GM18505 (cell line): ENCODE measurements around the gene CLIP3.
"Not testable (repeated sequence)": the region's sequence is repeated elsewhere in the genome, so short reads cannot be mapped to it uniquely, and the experiment has no call there.

ENCODE experiments used
- ATAC-seq: cut with Tn5 transposase; IDR thresholded peaks from one replicate; pipeline ENCODE4 v1.9.1; 2021; ENCODE audit not compliant: unreplicated experiment
- POLR2A ChIP-seq: IDR thresholded peaks from 4 replicates; pipeline ENCODE4 v1.6.1; 2011; ENCODE audit warnings: borderline replicate concordance; ENCODE audit not compliant: insufficient read depth, insufficient read length; ENCODE audit errors: extremely low read depth

The CLIP3 gene

DNA sequence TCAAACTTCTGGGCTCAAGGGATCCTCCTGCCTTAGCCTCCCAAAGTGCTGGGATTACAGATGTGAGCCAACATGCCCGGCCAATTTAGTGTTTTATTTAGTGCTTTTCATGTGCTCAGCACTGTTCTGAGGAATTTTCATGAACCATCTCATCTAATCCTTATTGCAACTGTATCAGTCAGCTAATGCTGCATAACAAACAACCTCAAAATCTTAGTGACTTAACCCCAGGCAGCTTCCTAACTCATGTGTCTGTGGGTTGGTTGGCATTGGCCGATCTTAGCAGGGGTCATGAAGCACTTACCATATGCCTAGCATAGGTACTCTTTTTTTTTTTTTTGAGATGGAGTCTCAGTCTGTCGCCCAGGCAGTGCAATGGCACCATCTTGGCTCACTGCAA is 43.8 kb downstream of the CLIP3 start:
- ATAC-seq: no peak
- TF ChIP-seq POLR2A: no peak

DNA sequence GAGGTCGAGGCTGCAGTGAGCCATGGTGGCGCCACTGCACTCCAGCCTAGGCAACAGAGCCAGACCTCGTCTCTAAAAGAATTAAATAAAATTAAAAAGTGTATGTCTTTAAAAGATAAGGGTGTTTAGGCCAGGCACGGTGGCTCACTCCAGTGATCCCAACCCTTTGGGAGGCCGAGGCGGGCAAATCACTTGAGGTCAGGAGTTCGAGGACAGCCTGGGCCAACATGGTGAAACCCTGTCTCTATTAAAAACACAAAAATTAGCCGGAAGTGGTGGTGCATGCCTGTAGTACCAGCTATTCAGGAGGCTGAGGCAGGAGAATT is 45.1 kb downstream of the CLIP3 start:
- no peak for TF ChIP-seq POLR2A
- ATAC-seq: no peak

DNA sequence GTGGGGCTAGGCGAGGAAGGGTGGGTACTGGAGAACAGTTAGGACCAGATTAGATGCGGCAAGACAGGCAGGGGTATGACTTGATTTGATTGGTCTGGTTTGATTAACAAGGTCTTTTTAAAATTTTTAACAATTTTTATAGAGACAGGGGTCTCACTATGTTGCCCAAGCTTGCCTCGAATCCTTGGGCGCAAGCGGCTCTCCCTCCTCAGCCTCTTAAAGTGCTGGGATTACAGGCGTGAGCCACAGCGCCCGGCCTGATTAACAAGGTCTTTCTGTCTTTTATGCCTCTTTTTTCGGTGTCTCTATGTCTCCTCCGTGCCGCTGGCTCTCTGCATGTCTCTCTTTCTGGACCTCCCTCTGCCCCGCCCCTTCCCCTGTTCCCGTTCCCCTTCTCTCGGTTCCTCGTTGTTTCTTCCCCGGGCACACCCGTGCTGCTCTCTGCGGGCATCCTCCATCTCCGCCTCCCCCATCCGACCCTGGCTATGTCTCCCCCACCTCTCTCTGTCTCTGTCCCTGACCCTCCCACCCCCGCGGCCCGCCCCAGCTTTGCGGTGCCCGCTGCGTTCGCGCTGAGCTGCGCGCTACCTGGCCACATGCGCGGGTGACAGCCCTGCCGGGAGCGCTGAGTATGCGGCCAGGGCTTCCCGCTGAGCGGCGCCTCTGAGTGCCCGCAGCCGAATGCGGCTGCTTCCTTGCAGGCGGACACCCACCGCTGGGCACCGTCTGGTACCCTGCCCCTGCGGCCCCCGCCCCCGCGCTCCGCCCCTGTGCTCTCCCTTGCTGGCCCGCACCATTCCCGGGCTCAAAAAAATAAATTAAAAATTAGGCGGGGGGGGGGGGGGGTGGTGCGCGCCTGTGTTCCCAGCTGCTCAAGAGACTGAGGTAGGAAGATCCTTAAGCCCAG is 45.8 kb downstream of the CLIP3 start:
- no peak for TF ChIP-seq POLR2A
- no peak for ATAC-seq

DNA sequence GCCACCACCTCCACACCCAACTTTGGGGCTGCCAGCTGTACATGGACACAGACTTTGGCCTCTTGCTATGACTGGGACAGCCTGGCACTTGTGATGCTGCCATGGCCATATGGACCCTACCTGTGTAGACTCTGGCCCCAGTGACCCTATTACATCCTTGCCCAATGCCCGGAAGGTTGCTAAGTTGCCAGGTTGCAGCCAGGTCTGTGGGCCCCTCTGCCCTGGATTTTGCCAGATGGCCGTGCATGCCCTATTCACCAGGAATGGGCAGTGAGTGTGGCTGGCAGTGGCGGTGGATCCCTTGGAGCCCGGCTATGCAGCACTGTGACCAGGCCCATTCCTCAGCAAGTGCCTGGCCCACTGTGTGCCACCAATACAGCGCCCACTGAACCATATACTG is 46.6 kb downstream of the CLIP3 start:
- no peak for ATAC-seq
- no peak for TF ChIP-seq POLR2A

DNA sequence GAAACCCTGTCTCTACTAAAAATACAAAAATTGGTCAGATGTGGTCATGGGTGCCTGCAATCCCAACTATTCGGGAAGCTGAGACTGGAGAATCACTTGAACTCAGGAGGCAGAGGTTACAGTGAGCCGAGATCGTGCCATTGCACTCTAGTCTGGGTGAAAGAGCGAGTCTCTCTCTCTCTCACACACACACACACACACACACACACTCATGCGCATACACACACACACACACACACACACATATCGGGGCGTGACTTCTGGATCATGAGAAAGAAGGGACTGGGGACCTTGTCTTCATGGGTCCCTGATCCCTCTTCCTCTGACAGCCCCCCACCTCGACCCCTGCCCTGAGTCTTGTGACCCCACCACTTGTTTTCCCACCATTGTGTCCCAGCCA is 49.5 kb downstream of the CLIP3 start:
- no peak for TF ChIP-seq POLR2A
- ATAC-seq: no peak

DNA sequence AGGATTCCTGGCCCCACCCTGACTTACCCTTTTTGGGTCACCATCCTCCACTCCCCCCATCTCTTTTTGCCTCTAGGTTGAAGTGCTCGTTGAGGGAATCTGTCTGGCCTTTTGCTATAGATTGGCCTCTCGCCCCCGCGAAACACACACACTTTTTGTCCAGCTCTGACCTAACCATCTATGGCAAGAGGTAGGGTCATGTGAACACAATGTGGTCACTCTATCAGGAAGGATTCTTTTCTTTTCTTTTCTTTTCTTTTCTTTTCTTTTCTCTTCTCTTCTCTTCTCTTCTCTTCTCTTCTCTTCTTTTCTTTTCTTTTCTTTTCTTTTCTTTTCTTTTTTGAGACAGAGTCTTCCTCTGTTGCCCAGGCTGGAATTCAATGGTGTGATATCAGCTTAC is 51.7 kb downstream of the CLIP3 start:
- not testable (repeated sequence) for ATAC-seq

DNA sequence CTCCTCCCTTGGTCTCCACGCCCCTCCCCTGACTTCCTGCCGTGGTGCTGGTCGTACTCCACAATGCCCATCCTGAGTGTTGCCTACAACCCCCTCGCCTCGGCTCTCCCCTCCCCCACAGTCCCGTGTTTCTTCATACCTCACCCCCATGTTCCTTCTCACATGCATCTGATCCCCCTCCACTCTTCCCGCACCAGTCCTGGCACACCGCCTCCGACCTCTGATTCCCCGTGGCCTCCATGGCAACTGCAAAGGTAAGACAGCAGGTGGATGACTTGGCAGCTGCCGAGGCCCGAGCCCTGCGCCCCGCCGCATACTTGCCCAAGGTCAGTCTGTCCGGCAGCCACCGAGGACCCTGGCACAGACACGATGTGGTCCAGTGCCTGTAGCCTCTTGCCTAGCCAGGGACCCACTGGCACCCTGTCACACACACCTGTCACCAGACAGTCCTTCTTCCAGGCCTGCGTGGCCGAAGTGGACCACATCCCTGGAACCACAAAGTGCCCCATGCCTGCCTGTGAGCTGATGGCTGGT is 53.8 kb downstream of the CLIP3 start:
- no peak for ATAC-seq
- no peak for TF ChIP-seq POLR2A

DNA sequence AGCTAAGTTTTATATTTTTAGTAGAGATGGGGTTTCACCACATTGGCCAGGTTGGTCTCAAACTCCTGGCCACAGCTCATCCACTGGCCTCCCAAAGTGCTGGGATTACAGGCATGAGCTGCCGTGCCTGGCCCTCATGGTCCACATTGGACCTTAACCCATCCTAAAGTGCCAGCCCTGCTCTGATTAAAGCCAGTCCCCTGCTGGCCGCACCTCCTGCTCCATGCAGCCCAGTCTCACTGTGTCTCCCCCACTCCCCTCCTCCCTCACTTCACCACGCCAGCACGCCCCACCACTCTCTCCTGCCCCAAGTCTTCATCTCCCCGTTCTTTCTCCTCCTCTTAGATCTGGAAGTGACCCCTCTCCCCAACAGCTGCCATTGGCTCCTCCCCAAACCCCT is 54.4 kb downstream of the CLIP3 start:
- TF ChIP-seq POLR2A: no peak
- ATAC-seq: no peak

DNA sequence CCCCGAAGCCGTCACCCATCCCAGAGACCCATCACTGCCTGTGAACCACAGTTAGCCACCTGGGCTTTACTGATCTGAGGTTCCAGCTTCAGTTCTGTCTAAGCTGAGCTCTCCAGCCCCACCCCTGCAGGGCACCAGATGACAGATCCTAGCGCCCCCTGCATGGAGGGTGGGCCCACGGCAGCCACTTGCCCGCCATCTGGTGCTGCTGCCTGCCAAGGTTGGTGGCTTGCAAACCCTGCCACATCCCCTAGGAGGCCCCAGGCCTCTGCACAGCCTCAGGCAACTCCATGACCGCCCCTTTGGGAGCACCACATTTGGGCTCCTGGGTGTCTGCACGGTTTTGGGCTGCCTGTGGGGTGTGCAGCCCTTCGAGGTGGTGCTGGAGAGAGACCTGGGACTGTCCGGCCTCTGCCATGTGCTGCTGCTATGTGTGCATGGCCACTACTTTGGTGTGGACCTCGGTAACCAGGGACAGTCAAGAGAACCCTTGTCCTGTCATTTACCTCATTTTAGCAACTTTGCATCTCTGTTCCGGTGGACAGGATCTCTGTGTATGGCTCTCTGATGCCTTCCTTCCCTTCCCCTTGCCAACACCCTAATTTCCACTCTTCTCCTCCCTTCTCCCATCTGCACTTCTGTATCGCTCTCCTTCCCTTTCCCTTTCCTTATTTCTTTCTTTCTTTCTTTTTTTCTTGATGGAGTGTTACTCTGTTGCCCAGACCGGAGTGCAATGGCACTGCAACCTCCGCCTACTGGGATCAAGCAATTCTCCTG is 55.0 kb downstream of the CLIP3 start:
- ATAC-seq: no peak
- TF ChIP-seq POLR2A: no peak

DNA sequence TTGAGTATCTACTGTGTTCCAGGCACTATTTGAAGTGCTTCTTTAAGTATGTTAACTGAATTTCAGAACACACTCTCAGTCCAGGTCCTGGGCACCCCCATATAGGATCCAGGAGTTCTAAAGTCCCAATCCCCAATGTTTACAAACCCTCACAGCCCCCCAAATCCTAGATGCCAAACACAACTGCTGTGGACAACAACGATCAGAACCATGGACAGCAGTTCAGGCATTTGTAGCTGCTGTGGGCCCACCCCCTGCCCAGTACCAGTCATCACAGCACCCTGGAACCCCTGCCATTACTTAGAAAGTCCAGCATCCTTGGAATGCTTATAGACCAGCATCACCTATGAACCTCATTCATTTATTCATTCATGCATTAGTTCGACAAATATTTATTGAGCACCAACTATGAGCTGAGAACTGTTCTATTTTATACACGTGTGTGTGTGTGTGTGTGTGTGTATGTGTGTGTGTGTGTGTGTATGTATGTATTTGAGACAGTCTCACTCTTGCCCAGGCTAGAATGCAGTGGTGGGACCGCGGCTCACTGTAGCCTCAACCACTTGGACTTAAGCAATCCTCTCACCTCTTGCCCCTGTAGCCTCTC is 57.0 kb downstream of the CLIP3 start:
- no peak for ATAC-seq
- TF ChIP-seq POLR2A: no peak

DNA sequence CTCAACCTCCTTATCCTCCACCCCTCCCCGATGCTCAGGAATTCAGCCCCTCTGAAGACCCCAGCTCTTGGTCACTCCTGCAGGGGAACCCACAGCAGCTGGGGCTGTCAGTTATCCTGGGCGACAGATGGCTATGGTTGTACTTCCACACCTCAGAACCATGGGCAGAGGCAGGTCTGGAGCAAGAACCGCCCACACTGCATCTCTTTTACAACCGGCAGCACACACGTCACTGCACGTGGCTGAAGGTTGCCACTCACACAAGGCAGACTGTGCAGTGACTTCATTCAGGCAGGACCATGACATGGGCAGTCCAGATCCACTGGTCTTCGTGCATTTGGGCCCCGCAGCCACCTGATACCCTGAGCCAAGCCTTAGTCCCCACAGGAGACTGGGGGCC is 59.2 kb downstream of the CLIP3 start:
- ATAC-seq: no peak
- TF ChIP-seq POLR2A: no peak

DNA sequence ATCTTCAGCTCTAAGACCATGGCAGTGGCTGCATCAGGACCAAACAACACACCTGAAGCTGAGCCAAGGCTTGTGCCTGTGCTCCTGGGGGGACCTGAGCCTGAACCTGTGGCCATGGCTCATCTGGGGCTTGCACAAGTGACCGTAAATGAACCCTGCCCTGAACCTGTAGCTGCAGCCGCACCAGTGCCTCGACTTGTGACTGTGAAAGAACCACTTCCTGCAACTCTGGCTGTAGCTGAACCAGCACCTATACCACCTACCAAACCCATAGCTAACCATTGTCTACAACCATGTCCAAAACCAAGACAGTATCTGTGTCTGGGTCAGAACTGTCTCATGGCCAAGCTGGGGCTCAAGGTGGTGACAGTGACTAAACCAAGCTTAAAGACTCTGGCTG is 65.9 kb downstream of the CLIP3 start:
- no peak for ATAC-seq
- no peak for TF ChIP-seq POLR2A
